OCI-LY7 (cell line): ENCODE data around the gene CPEB1. TPM values are rescaled to one million over a fixed set of nuclear protein-coding genes. Genes with fewer than 3 reads are reported as not detected.

Source experiments
- BruUV-seq: library from RNA; stranded (reverse); fragments of 400-500 nt; replicated peaks from 2 replicates; lab custom pipeline; 2021; lab: Mats Ljungman, UMichigan
- CTCF ChIA-PET: fragments of 300-600 bp; sonication (Branson Sonifier 250); formaldehyde crosslinking; loops from one replicate; lab custom pipeline; 2022; ENCODE audit warnings: antibody characterized with exemption; ENCODE audit not compliant: unreplicated experiment; lab: Charles Lee
- POLR2A ChIA-PET: fragments of 300-600 bp; sonication (Branson Sonifier 250); formaldehyde crosslinking; loops from one replicate; lab custom pipeline; 2022; ENCODE audit warnings: antibody characterized with exemption; lab: Charles Lee
- DNase-seq: peaks from one replicate; pipeline ENCODE4 v3.0.0-alpha.2; 2015; ENCODE audit warnings: low spot score
- H2AFZ ChIP-seq: fragments of 200-600 bp; sonication (generic), shearing (Covaris generic); 2 replicates; pipeline ENCODE4 v1.6.1; 2014; ENCODE audit warnings: mild to moderate bottlenecking, antibody characterized with exemption, low read length, moderate library complexity
- H3K27ac ChIP-seq: fragments of 200-600 bp; sonication (generic); 2 replicates; pipeline ENCODE4 v1.5.1; 2014; ENCODE audit warnings: mixed run types, low read depth, mild to moderate bottlenecking, moderate library complexity, low read length, inconsistent platforms; ENCODE audit not compliant: poor library complexity, severe bottlenecking
- H3K36me3 ChIP-seq: fragments of 200-600 bp; sonication (generic); 2 replicates; pipeline ENCODE4 v1.6.1; 2014; ENCODE audit warnings: mild to moderate bottlenecking, antibody characterized with exemption, low read length, moderate library complexity, mixed read lengths; ENCODE audit not compliant: insufficient read depth
- H3K4me1 ChIP-seq: fragments of 200-600 bp; sonication (generic); 2 replicates; pipeline ENCODE4 v1.5.1; 2014; ENCODE audit warnings: mild to moderate bottlenecking, low read length; ENCODE audit not compliant: insufficient read depth, poor library complexity, severe bottlenecking
- H3K4me2 ChIP-seq: fragments of 200-600 bp; sonication (generic); 2 replicates; pipeline ENCODE4 v1.6.1; 2014; ENCODE audit warnings: mild to moderate bottlenecking, low read length
- H3K4me3 ChIP-seq: fragments of 200-600 bp; sonication (generic); 2 replicates; pipeline ENCODE4 v1.5.1; 2014; ENCODE audit warnings: mild to moderate bottlenecking, low read depth, low read length; ENCODE audit not compliant: poor library complexity, severe bottlenecking
- H3K79me2 ChIP-seq: fragments of 200-600 bp; sonication (generic); 2 replicates; pipeline ENCODE4 v1.6.1; 2016; ENCODE audit warnings: low read depth, mild to moderate bottlenecking, low read length, moderate library complexity, mixed read lengths; ENCODE audit not compliant: insufficient read depth
- H3K9me2 ChIP-seq: fragments of 200-600 bp; sonication (generic); 2 replicates; pipeline ENCODE4 v1.6.1; 2016; ENCODE audit warnings: mild to moderate bottlenecking, low read length, mixed read lengths; ENCODE audit not compliant: insufficient read depth
- H3K9me3 ChIP-seq: fragments of 200-600 bp; sonication (generic); 2 replicates; pipeline ENCODE4 v1.6.1; 2014; ENCODE audit warnings: mild to moderate bottlenecking, mixed run types, low read length, mixed read lengths
- H4K20me1 ChIP-seq: fragments of 200-600 bp; sonication (generic); 2 replicates; pipeline ENCODE4 v1.6.1; 2014; ENCODE audit warnings: mild to moderate bottlenecking, antibody characterized with exemption, low read length, moderate library complexity, mixed read lengths; ENCODE audit not compliant: insufficient read depth
- EZH2phosphoT487 ChIP-seq: fragments of 200-600 bp; sonication (generic); IDR thresholded peaks from 2 replicates; pipeline ENCODE4 v1.6.1; 2018; ENCODE audit warnings: low read depth, borderline replicate concordance, mild to moderate bottlenecking, mixed run types, antibody characterized with exemption, low read length, moderate library complexity, mixed read lengths
- intact Hi-C: fragments of 100-400 bp; cut with micrococcal nuclease; formaldehyde crosslinking; loops from one replicate; pipeline ENCODE4 v1.10.0; 2022; ENCODE audit not compliant: unreplicated experiment
- total RNA-seq, 2 experiments: library from RNA; depleted of rRNA in 1 of 2; stranded (reverse); fragments of >200 nt in 1 of 2; shearing (Covaris generic) in 1 of 2; gene quantifications; 2 replicates each; pipeline ENCODE4 v1.2.3, GENCODE V29; 2014 to 2022
- TF ChIP-seq, protein P1 (sequence below): fragments of 200-600 bp; sonication (generic); conservative IDR thresholded peaks from 2 replicates; pipeline ENCODE4 v1.5.1; 2014; ENCODE audit warnings: mild to moderate bottlenecking, antibody characterized with exemption, low read length, moderate library complexity, mixed read lengths

Gene CPEB1
- total RNA-seq, 2 experiments from 2014 or later: not detected

DNA sequence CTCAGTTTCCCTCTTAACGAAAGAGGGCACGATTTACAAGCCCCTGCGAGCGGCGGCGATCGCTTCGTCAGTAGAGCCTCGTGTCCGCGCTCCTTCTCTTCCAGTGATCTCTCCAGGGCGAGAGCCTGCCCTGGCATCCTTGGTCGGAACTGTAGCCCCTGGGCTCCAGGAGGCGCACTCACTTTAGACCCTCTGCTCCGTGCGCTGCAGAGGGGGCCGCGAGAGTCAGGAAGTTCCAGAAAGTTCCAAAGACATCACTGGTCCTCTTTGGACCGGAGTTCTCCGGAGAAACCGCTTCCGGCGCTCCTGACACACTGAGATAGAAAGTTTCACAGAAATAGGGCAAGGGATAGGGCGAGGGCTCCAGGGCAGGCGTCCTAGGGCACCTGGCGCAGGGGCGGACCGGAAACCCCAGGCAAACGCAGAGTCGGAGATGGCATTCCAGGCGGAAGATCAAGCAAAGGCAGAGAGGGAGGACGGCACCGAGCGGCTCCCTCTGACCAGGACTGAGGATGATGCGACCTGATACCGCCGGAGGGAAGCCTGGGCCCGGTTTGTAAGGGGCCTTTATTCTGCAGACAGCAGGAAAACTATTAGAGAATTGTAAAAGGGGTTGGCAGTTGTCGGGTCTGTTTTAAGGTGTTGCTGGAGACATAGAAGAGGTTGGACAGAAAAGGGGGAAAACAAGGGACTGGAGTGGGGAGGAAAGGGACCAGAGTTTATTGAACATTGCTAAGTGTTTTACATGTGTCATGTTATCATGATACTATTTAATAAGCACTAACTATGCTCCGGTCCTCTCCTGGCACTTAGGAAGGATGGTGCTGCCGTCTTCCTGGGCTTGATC is 1.3 kb upstream of the CPEB1 start:
- TF ChIP-seq, protein P1, sequence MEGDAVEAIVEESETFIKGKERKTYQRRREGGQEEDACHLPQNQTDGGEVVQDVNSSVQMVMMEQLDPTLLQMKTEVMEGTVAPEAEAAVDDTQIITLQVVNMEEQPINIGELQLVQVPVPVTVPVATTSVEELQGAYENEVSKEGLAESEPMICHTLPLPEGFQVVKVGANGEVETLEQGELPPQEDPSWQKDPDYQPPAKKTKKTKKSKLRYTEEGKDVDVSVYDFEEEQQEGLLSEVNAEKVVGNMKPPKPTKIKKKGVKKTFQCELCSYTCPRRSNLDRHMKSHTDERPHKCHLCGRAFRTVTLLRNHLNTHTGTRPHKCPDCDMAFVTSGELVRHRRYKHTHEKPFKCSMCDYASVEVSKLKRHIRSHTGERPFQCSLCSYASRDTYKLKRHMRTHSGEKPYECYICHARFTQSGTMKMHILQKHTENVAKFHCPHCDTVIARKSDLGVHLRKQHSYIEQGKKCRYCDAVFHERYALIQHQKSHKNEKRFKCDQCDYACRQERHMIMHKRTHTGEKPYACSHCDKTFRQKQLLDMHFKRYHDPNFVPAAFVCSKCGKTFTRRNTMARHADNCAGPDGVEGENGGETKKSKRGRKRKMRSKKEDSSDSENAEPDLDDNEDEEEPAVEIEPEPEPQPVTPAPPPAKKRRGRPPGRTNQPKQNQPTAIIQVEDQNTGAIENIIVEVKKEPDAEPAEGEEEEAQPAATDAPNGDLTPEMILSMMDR: no peak
- TF ChIP-seq EZH2phosphoT487: no peak
- H3K9me2 ChIP-seq: no peaks in the 10 kb centered on the region
- CTCF ChIA-PET: no interaction called here
- intact Hi-C loops: no loop called here
- POLR2A ChIA-PET: no interaction called here
- no TSS peak for BruUV-seq
- H3K9me3 ChIP-seq: no peaks in the 10 kb centered on the region
- H3K27ac ChIP-seq: no peak overlapping the region
- no peak for DNase-seq
- no peaks in the 10 kb centered on the region for H3K79me2 ChIP-seq
- no peak overlapping the region for H3K4me3 ChIP-seq
- no peaks in the 10 kb centered on the region for H3K36me3 ChIP-seq
- no peaks in the 10 kb centered on the region for H3K4me1 ChIP-seq
- no peak overlapping the region for H2AFZ ChIP-seq
- H3K4me2 ChIP-seq: no peak overlapping the region
- no peaks in the 10 kb centered on the region for H4K20me1 ChIP-seq

DNA sequence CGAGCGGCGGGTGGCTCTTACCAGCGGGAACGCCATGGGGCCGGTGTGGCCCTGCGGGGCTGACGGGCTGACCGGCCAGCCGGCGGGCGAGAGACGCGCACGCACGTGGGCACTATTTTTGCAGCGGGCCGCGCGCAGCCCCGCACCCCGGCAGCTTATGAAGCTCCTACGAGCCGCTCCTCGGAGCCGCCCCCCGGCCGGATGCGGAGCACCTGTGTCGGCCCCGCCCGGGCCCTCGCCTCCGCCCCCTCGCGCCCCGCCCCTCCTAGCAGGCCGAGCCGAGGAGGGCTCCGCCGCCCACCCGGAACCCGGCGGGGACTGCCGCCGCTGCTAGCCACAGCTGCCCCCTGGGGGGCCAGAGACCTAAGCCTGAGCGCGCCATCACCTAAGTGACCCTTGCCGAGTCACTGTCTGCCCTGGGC is 683 bp upstream of the CPEB1 start:
- POLR2A ChIA-PET: no interaction called here
- TF ChIP-seq, protein P1: no peak
- no peak for TF ChIP-seq EZH2phosphoT487
- H3K9me3 ChIP-seq: no peaks in the 10 kb centered on the region
- H3K27ac ChIP-seq: no peak overlapping the region
- H3K4me2 ChIP-seq: no peak overlapping the region
- intact Hi-C loops: no loop called here
- no peaks in the 10 kb centered on the region for H3K9me2 ChIP-seq
- no peak overlapping the region for H3K4me3 ChIP-seq
- CTCF ChIA-PET: no interaction called here
- H3K4me1 ChIP-seq: no peaks in the 10 kb centered on the region
- no peak overlapping the region for H2AFZ ChIP-seq
- DNase-seq: no peak
- H3K36me3 ChIP-seq: no peaks in the 10 kb centered on the region
- no peaks in the 10 kb centered on the region for H4K20me1 ChIP-seq
- no TSS peak for BruUV-seq
- H3K79me2 ChIP-seq: no peaks in the 10 kb centered on the region
